Measurements from ENCODE around the gene GRM4.
"Not testable (repeated sequence)": the region's sequence is repeated elsewhere in the genome, so short reads cannot be mapped to it uniquely, and the experiment has no call there.

The GRM4 gene

GRCh38 chr6:34061348-34061747 lies 84.5 kb downstream of the GRM4 start:
- DNase-seq: no peak

DNA sequence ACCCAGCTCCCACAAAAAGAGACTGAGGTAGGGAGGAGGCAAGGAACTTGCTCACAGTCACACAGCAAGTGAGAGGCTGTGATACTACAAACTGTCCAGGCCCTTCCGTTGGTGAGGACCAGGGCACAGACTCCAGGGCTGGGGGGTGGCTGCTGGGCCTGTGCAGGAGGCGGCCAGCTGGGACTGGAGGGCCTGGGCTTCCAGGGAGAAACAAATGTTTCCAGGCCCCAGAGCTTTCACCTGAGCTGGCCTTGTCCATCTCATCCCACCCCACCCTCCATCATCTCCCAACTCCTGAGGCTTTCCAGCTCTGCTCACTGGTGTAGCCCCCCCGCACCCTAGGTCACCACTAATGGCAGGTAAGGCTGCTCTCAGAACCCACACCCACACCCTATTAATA lies 86.0 kb downstream of the GRM4 start:
- DNase-seq: no peak

DNA sequence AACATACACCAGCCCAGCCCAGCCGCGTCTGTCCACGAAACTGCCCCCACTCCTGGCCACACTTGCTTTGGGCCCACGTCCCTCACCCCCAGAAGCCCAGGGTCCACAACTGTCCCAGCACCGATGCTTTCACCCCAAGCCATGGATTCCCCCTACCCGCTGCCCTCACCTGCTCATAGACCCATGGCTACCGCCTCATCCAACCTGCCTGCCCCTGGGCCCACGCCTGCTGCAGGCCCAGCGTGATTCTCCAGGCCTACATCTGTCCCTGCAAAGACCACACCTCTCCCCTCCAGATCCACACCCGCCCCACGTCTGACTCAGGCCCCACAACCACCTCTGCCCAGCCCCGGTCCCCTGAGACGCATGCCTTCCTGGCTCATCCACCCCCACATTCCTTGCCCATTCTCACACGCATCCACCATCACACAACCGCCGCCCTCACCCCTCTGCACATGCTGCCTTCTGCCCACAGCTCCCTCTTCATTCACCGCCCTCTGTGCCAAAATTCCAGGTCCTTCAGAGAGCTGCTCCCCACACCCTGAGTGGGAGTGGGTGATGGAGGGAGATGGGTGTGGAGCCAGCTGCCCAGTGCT lies 86.7 kb downstream of the GRM4 start:
- DNase-seq: no peak

- no peak for DNase-seq
These were observed 88.1 kb downstream of the GRM4 start for GRCh38 chr6:34057790-34058189.

DNA sequence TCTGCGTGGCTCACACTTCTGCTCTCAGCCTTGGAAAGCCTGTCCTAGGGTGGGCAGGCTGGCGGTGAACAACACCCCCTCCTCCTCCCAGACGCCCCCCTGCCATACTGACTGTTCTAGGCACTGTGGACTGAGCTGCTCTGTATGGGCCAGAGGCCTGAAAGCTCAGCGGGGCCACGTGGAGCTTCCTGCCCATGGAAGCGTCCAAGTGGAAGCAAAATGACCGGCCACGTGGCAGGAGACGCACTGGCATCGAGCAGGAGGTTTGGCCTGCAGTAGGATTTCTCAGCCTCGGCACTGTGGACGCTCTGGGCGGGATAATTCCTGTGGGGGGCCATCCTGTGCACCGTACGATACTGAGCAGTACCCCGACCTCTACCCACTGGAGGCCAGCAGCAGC lies 88.7 kb downstream of the GRM4 start:
- DNase-seq: no peak

GRCh38 chr6:34056305-34057108 lies 89.4 kb downstream of the GRM4 start:
- DNase-seq: peak in 1 of 2 donors; percentile 1

DNA sequence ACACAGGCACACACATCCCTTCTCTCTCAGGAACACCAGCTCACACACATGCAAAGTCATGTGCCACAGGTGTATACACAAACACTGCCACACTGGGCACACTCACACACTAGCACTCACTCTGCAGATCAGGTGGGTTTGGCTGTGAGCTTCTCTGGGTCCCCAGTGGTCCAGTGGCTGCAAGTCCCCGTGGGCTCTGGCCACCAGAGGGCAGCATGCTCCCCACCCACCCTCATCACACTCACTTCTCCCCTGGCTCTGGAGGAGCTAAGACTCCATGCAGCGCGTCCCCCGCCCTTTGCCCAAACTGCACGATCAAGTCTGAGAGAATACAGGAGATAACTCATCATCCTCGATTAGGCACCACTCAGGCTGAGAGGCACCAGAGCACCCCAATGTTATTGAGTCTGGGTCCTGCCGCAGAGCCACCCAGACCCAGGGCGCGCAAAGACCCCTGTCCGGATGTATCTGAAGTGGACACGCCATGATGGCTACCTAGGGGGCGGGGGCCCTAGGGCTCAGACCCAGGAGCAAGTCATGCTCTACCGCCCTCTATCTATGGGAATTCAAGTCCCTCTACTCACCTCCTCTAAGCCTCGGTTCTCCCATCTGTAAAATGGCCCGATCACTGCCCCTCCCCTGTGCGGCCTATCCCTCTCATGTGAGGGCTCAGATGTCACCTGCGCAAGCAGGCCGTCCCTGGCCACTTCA lies 90.5 kb downstream of the GRM4 start:
- peak; percentile 38 to 62 for DNase-seq

DNA sequence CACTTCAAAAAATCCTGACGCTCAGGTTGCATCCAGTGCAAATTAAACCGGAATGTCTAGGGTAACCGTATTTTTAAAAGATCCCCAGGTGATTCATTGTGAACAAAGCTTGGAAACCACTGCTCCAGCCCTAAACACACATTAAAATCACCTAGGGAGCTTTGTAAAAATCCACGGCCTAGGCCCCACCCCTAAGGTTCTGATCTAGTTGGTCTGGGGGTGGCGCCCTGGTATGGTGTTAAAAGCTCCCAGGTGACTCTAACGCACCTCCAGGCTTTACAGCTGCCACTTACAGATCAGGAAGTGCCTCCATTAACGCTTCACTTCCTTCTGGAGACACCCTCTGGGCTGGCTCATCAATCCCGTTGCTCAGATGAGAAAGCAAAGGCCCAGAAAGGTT lies 92.2 kb downstream of the GRM4 start:
- DNase-seq: no peak

- no peak for DNase-seq
These were observed 92.8 kb downstream of the GRM4 start for GRCh38 chr6:34052918-34053608.

- DNase-seq: no peak
These were observed 93.6 kb downstream of the GRM4 start for GRCh38 chr6:34052071-34052825.

GRCh38 chr6:34051331-34051919 lies 94.5 kb downstream of the GRM4 start:
- DNase-seq: no peak

GRCh38 chr6:34050691-34051090 lies 95.2 kb downstream of the GRM4 start:
- DNase-seq: no peak

DNA sequence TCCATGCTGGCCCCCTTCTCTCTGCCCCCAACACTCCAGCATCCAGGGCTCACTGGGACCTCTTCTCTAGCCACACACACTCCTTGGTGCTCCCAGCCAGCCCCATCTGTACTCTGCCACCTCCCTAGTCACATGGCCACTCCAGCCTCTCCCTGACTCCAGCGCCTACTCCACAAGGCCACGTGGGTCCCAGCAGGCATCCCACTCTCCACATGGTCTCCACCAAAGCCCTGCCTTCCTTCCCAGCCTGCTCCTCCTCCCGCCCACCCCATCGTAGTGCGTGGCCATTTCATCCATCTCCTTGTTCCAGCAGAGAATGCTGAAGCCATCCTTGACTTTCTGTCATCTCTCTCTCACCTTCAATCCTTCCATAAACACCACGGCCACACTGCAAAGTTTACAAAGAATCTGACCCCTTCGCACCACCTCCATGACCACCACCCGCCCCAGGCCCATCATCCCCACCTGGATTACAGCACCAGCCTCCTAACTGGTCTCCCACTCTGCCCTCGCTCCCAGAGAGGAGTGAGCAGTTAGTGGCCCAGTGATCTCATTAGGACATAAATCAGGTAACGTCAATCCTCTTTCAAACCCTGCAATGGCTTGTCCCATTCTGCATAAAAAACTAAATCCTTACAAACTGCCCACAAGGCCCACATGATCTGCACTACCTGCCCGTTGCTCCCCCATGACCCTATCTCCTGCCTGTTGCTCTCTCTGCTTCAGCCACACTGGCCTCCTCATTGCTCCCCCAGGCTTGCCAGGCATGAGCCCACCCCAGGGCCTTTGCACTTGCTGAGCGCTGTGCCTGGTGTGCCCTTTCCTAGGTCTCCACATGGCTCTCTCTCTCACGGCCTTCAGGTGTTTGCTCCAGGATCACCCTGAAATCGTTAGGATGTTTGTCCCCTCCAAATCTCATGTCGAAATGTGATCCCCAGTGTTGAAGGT lies 96.2 kb downstream of the GRM4 start:
- no peak for DNase-seq

GRCh38 chr6:34047913-34048867 lies 97.7 kb downstream of the GRM4 start:
- DNase-seq: no peak

GRCh38 chr6:34046617-34047016 lies 99.3 kb downstream of the GRM4 start:
- DNase-seq: no peak

DNA sequence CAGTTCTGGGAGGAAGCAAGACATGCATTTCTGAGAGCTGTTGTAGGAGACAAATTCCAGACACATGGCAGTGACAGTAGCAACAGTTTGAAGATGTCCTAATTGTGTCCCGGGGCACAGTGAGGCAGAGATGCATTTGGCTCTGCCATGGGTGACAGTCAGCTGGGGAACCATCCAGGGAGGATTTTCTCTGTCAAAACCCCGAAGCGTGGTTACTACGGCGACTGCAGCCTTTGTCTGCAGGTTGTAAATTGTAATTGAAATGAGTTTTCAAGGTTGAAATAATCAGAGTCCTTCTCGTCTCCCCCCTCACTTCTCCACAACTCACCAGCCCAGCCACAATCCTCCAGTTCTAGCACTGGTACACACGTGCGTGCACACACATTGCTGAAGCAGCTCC lies 100.1 kb downstream of the GRM4 start:
- no peak for DNase-seq

DNA sequence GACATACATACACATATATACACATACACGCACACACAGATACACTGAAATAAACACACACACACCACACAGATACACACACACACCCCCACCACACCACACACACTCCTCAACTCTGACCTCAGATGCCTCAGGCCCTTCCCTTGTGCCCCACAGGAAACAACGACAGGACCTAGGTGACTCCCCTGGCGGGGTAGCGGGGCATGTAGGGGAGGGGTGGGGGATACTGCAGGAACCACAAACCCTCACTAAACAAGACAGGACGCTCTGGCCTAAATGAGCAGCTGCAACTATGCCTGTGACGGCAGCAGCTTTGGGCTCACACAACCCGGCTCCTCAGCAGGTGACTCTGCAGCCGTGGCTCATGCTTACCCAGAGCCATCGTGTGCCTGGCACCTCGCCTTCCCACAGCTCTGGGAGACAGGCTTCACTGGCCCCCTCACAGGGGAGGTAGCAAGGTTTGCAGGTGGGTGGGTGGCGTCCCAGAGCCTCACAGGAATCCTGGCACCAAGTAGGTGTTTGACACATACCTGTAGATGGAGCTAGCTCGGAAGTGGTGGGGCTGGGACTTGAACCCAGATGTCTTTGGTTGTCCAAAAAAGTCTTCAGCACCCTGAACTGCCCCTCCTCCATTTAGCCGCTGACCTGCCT lies 100.8 kb downstream of the GRM4 start:
- no peak for DNase-seq

DNA sequence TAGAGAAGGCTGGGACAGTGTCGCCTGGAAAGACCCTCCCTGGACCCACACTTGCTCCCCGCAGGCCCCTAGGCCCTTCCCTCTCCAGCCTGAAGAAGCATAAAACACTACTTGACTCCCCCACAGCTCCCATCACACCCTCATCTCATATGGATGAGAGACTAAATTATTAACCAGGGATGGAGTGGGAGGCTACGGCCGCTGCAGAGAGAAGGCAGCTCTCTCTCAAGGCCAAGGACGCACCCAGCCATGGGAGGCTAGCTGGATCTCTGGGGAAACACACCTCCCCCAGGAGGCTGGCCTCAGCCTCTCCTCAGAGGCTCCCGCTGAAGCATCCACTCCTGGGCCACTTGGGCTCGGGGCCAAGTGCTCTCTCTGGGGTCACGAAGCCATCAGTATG lies 102.5 kb downstream of the GRM4 start:
- DNase-seq: no peak

DNA sequence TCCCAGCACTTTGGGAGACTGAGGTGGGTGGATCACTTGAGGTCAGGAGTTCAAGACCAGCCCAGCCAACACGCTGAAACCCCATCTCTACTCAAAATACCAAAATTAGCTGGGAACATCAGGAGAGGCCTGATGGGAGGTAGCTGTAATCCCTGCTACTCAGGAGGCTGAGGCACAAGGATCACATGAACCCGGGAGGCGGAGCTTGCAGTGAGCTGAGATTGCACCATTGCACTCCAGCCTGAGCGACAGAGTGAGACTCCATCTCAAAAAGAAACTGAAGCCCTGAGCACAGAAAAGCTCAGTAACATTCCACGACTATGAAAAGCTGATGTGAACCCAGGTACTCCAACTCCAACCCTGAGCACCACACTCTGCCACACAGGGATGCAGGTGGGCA lies 103.9 kb downstream of the GRM4 start:
- not testable (repeated sequence) for DNase-seq

Measured in inflammatory macrophage (primary cell).